22Rv1 (cell line): ENCODE data around the gene TRA2A.

Experiments
- H3K27ac ChIP-seq: fragments of 450-650 bp; 2 replicates; pipeline ENCODE4 v1.5.1; 2017
- ZFX ChIP-seq: fragments of 450-650 bp; IDR thresholded peaks from 2 replicates; pipeline ENCODE4 v1.6.1; 2017; ENCODE audit warnings: antibody characterized with exemption, borderline replicate concordance
- TF ChIP-seq, protein P1 (sequence below): fragments of 450-650 bp; IDR thresholded peaks from 2 replicates; pipeline ENCODE4 v1.5.1; 2017; ENCODE audit warnings: mild to moderate bottlenecking

The TRA2A gene

DNA sequence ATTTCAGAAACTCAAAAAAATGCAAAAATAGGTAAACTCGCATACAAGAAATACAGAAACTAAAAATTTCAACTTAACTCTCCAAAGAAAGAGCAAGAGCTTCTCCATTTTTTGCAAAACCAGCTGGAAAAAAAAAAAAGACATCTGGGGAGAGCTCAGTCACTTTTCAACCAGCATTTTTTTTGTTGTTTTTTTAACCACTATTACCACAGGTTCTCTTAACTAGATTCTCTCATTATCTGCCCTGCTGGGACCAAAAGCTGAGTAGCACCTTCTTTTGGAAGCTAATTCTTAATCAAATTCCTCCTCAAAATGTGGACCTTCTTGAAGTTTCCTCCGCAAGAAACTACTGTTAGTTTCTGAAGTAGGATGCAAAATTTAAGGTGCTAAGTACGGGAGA is 75.7 kb downstream of the TRA2A start:
- no peak overlapping the region for H3K27ac ChIP-seq
- no peak for TF ChIP-seq ZFX
- TF ChIP-seq, protein P1, sequence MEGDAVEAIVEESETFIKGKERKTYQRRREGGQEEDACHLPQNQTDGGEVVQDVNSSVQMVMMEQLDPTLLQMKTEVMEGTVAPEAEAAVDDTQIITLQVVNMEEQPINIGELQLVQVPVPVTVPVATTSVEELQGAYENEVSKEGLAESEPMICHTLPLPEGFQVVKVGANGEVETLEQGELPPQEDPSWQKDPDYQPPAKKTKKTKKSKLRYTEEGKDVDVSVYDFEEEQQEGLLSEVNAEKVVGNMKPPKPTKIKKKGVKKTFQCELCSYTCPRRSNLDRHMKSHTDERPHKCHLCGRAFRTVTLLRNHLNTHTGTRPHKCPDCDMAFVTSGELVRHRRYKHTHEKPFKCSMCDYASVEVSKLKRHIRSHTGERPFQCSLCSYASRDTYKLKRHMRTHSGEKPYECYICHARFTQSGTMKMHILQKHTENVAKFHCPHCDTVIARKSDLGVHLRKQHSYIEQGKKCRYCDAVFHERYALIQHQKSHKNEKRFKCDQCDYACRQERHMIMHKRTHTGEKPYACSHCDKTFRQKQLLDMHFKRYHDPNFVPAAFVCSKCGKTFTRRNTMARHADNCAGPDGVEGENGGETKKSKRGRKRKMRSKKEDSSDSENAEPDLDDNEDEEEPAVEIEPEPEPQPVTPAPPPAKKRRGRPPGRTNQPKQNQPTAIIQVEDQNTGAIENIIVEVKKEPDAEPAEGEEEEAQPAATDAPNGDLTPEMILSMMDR, result no peak

DNA sequence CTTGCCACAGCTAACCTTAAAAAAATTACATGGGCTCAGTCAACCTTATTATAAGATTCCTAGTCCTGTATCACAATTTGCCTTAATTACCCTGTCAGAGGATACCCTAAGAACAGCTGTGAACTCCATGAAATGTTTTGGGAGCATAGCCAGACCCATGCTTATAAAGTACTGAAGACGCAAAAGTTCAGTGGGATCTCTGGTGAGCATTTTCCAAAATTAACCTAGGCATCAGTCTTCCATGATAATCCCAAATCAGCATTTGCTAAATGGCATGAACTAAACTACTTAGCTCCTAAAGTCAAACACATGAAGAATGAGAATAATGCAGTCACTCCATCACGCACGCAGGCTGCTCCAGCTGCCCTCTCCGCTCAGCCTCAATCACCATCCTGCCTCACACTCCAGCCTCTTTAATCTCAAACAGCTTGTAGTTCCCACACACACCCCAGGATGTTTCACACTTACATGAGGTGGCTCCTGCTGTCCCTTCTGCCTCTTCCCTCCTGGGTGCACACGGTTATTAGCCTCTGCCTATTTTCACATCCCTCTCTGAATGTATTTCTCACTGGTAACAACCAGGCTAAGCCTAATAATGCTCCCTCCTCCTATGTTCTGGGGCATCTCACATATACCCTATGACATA is 76.8 kb downstream of the TRA2A start:
- no peak overlapping the region for H3K27ac ChIP-seq
- TF ChIP-seq, protein P1, result no peak
- TF ChIP-seq ZFX, result no peak
